Measurements from ENCODE around the gene CYP11A1.
"Not testable (repeated sequence)": the region's sequence is repeated elsewhere in the genome, so short reads cannot be mapped to it uniquely, and the experiment has no call there.

CYP11A1 gene

GRCh38 chr15:74400313-74400860 is 32.9 kb upstream of the CYP11A1 start:
- no peak for DNase-seq

- no peak for DNase-seq
These were observed 32.3 kb upstream of the CYP11A1 start for GRCh38 chr15:74399511-74400312.

- DNase-seq = no peak
These were observed 31.7 kb upstream of the CYP11A1 start for GRCh38 chr15:74399100-74399499.

GRCh38 chr15:74398183-74398582 is 30.7 kb upstream of the CYP11A1 start:
- DNase-seq = no peak

GRCh38 chr15:74397239-74398068 is 30.0 kb upstream of the CYP11A1 start:
- DNase-seq = no peak

- no peak for DNase-seq
These were observed 29.2 kb upstream of the CYP11A1 start for GRCh38 chr15:74396445-74397238.

GRCh38 chr15:74396146-74396438 is 28.6 kb upstream of the CYP11A1 start:
- no peak for DNase-seq

- no peak for DNase-seq
These were observed 28.1 kb upstream of the CYP11A1 start for GRCh38 chr15:74395319-74396145.

- no peak for DNase-seq
These were observed 26.8 kb upstream of the CYP11A1 start for GRCh38 chr15:74394090-74394846.

GRCh38 chr15:74393423-74393822 is 26.0 kb upstream of the CYP11A1 start:
- no peak for DNase-seq

GRCh38 chr15:74392902-74393301 is 25.5 kb upstream of the CYP11A1 start:
- DNase-seq = no peak

- no peak for DNase-seq
These were observed 25.0 kb upstream of the CYP11A1 start for GRCh38 chr15:74392451-74392830.

GRCh38 chr15:74391582-74392450 is 24.4 kb upstream of the CYP11A1 start:
- DNase-seq = no peak

GRCh38 chr15:74390647-74391288 is 23.3 kb upstream of the CYP11A1 start:
- DNase-seq = no peak

GRCh38 chr15:74390049-74390646 is 22.7 kb upstream of the CYP11A1 start:
- not testable (repeated sequence) for DNase-seq

GRCh38 chr15:74389241-74390048 is 22.0 kb upstream of the CYP11A1 start:
- no peak for DNase-seq

GRCh38 chr15:74388363-74388951 is 21.0 kb upstream of the CYP11A1 start:
- DNase-seq = no peak
